Fibroblast of mammary gland (primary cell): ENCODE data around the gene PSMB8.

Source experiments
- DNase-seq: peaks from one replicate; pipeline ENCODE4 v3.0.0-alpha.2; 2010; ENCODE audit warnings: low read depth
- H3K4me3 ChIP-seq: 2 replicates; pipeline ENCODE4 v1.5.1; 2011; ENCODE audit warnings: low read depth, mild to moderate bottlenecking, low read length, moderate library complexity; ENCODE audit not compliant: control insufficient read depth
- CTCF ChIP-seq: conservative IDR thresholded peaks from 2 replicates; pipeline ENCODE4 v1.5.1; 2011; ENCODE audit warnings: low read depth, low read length, inconsistent platforms; ENCODE audit not compliant: control insufficient read depth, insufficient read depth

PSMB8 gene

GRCh38 chr6:32843979-32844838 is at the start of gene PSMB8:
TSS of gene PSMB8 (minus strand) at chr6:32844047. CDS start at chr6:32843996, 51 bp downstream.
- peak; percentile 21 for TF ChIP-seq CTCF
- peak within 1 kb of the TSS; percentile 74 for H3K4me3 ChIP-seq
- DNase-seq = peak; percentile 89

GRCh38 chr6:32890831-32891230 is 47.0 kb upstream of the PSMB8 start:
- no peak for TF ChIP-seq CTCF
- DNase-seq = no peak
- H3K4me3 ChIP-seq = no peak overlapping the region

- no peak for TF ChIP-seq CTCF
- DNase-seq = no peak
- H3K4me3 ChIP-seq = no peak overlapping the region
These were observed 45.7 kb upstream of the PSMB8 start for GRCh38 chr6:32889533-32889932.

- TF ChIP-seq CTCF = no peak
- DNase-seq = no peak
- H3K4me3 ChIP-seq = no peak overlapping the region
These were observed 44.7 kb upstream of the PSMB8 start for GRCh38 chr6:32888576-32888975.

GRCh38 chr6:32887616-32888015 is 43.8 kb upstream of the PSMB8 start:
- no peak for DNase-seq

GRCh38 chr6:32886681-32887383 is 43.0 kb upstream of the PSMB8 start:
- no peak for TF ChIP-seq CTCF
- no peak overlapping the region for H3K4me3 ChIP-seq
- DNase-seq = peak; percentile 90

More at GRCh38 chr6:32887616-32888015, 43.8 kb upstream of the PSMB8 start:
- no peak overlapping the region for H3K4me3 ChIP-seq
- no peak for TF ChIP-seq CTCF
